ENCODE measurements around the gene TLE3. TPM values are rescaled to one million over a fixed set of nuclear protein-coding genes. Genes with fewer than 3 reads are reported as not detected.

The TLE3 gene
- polyA plus RNA-seq, 3 donors, result 12.8 to 117 (median 23.6) TPM

GRCh38 chr15:70066447-70066846 is 31.3 kb downstream of the TLE3 start:
- Histone ChIP-seq H3K27me3 (ENCODE audit: control insufficient read depth in 2 of 2, insufficient read depth in 2 of 2, low read length in 2 of 2) (no peaks in the 10 kb centered on the region), H3K27ac (ENCODE audit: low read depth in 1 of 2, low read length in 2 of 2) (no peak overlapping the region), H3K4me3 (replicated peaks in 1 of 3; ENCODE audit: low read depth in 2 of 3, low read length in 3 of 3) (no peak overlapping the region), H2AFZ (ENCODE audit: insufficient read depth, low read depth, low read length, poor library complexity, severe bottlenecking) (no peak overlapping the region), H3K36me3 (replicated peaks in 1 of 2; ENCODE audit: control insufficient read depth in 1 of 2, insufficient read depth in 2 of 2, low read length in 2 of 2) (peaks cover 95 to 100% of the 10 kb centered on the region in 2 donors), H3K9me3 (replicated peaks in 1 of 2; ENCODE audit: control insufficient read depth in 1 of 2, insufficient read depth in 1 of 2, low read length in 2 of 2) (no peaks in the 10 kb centered on the region), H3K4me2 (replicated peaks; ENCODE audit: extremely low read depth, low read length, poor library complexity, severe bottlenecking) (no peak overlapping the region), H4K20me1 (ENCODE audit: insufficient read depth, low read length) (peaks cover 100% of the 10 kb centered on the region), H3K4me1 (ENCODE audit: control insufficient read depth in 1 of 2, insufficient read depth in 2 of 2, low read length in 2 of 2) (no peaks in the 10 kb centered on the region), H3K9ac (ENCODE audit: insufficient read depth, low read length, poor library complexity, severe bottlenecking) (no peak overlapping the region), H3K79me2 (ENCODE audit: insufficient read depth, low read length) (no peaks in the 10 kb centered on the region)
- peaks cover 6% of the 10 kb centered on the region for H3K4me1 Mint-ChIP-seq
- peak overlapping the region in 1 of 7 donors; percentile 10 for H3K27ac Mint-ChIP-seq
- intact Hi-C loops (cut with micrococcal nuclease), result loop anchor here in 1 of 2 donors (10.0 kb wide), 1 partner anchor 592 kb away; no protein-coding TSS in a partner anchor
- TF ChIP-seq CTCF (IDR thresholded peaks at IDR 0.05), result no peak
- no peak overlapping the region for H3K4me3 Mint-ChIP-seq
- no peak for DNase-seq
- H3K36me3 Mint-ChIP-seq, result peaks cover 89 to 98% of the 10 kb centered on the region in 2 donors
- H3K27me3 Mint-ChIP-seq (ENCODE audit: low read depth in 3 of 3), result peaks cover 0 to 2% (median 0%) of the 10 kb centered on the region in 3 donors
- no peaks in the 10 kb centered on the region for H3K9me3 Mint-ChIP-seq
- 71% methylated on average over 1 of the region's 5 CpGs for WGBS (ENCODE audit: insufficient coverage)

- H4K20me1 ChIP-seq (ENCODE audit: insufficient read depth, low read length), result peaks cover 100% of the 10 kb centered on the region
- no peak for TF ChIP-seq CTCF (IDR thresholded peaks at IDR 0.05)
- Mint-ChIP-seq H3K4me3 (no peak overlapping the region), H3K27me3 (ENCODE audit: low read depth in 3 of 3) (peaks cover 0 to 3% (median 0%) of the 10 kb centered on the region in 3 donors), H3K36me3 (peaks cover 89 to 98% of the 10 kb centered on the region in 2 donors), H3K9me3 (no peaks in the 10 kb centered on the region), H3K4me1 (peaks cover 3% of the 10 kb centered on the region), H3K27ac (peak overlapping the region in 2 of 7 donors; percentile 10 to 14)
- intact Hi-C loops (cut with micrococcal nuclease), result loop anchor here in 1 of 2 donors (10.0 kb wide), 1 partner anchor 591 kb away; no protein-coding TSS in a partner anchor
- H3K36me3 ChIP-seq (replicated peaks in 1 of 2; ENCODE audit: control insufficient read depth in 1 of 2, insufficient read depth in 2 of 2, low read length in 2 of 2), result peaks cover 95 to 100% of the 10 kb centered on the region in 2 donors
- H3K9ac ChIP-seq (ENCODE audit: insufficient read depth, low read length, poor library complexity, severe bottlenecking), result no peak overlapping the region
- H3K4me1 ChIP-seq (ENCODE audit: control insufficient read depth in 1 of 2, insufficient read depth in 2 of 2, low read length in 2 of 2), result no peaks in the 10 kb centered on the region
- H3K4me3 ChIP-seq (replicated peaks in 1 of 3; ENCODE audit: low read depth in 2 of 3, low read length in 3 of 3), result no peak overlapping the region
- H2AFZ ChIP-seq (ENCODE audit: insufficient read depth, low read depth, low read length, poor library complexity, severe bottlenecking), result no peak overlapping the region
- no peak overlapping the region for H3K27ac ChIP-seq (ENCODE audit: low read depth in 1 of 2, low read length in 2 of 2)
- H3K79me2 ChIP-seq (ENCODE audit: insufficient read depth, low read length), result no peaks in the 10 kb centered on the region
- no peak for DNase-seq
- 100% methylated on average over 7 of the region's 12 CpGs for WGBS (ENCODE audit: insufficient coverage)
- no peak overlapping the region for H3K4me2 ChIP-seq (replicated peaks; ENCODE audit: extremely low read depth, low read length, poor library complexity, severe bottlenecking)
- H3K9me3 ChIP-seq (replicated peaks in 1 of 2; ENCODE audit: control insufficient read depth in 1 of 2, insufficient read depth in 1 of 2, low read length in 2 of 2), result no peaks in the 10 kb centered on the region
- H3K27me3 ChIP-seq (ENCODE audit: control insufficient read depth in 2 of 2, insufficient read depth in 2 of 2, low read length in 2 of 2), result no peaks in the 10 kb centered on the region
These were observed 31.7 kb downstream of the TLE3 start for GRCh38 chr15:70066004-70066403.
